ENCODE results near the gene CA9. TPM values are rescaled to one million over a fixed set of nuclear protein-coding genes. Genes with fewer than 3 reads are reported as not detected.
"Not testable (repeated sequence)": the region's sequence is repeated elsewhere in the genome, so short reads cannot be mapped to it uniquely, and the experiment has no call there.

Gene CA9
- total RNA-seq, 1 donor from 2014 or later, result 2.9 TPM

- H3K36me3 Mint-ChIP-seq (ENCODE audit: low read depth), result peaks cover 4% of the 10 kb centered on the region
- TF ChIP-seq, protein P1, sequence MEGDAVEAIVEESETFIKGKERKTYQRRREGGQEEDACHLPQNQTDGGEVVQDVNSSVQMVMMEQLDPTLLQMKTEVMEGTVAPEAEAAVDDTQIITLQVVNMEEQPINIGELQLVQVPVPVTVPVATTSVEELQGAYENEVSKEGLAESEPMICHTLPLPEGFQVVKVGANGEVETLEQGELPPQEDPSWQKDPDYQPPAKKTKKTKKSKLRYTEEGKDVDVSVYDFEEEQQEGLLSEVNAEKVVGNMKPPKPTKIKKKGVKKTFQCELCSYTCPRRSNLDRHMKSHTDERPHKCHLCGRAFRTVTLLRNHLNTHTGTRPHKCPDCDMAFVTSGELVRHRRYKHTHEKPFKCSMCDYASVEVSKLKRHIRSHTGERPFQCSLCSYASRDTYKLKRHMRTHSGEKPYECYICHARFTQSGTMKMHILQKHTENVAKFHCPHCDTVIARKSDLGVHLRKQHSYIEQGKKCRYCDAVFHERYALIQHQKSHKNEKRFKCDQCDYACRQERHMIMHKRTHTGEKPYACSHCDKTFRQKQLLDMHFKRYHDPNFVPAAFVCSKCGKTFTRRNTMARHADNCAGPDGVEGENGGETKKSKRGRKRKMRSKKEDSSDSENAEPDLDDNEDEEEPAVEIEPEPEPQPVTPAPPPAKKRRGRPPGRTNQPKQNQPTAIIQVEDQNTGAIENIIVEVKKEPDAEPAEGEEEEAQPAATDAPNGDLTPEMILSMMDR (IDR thresholded peaks at IDR 0.05), result no peak
- no peak overlapping the region for H3K27ac Mint-ChIP-seq (ENCODE audit: unreplicated experiment)
- H3K9me3 Mint-ChIP-seq (ENCODE audit: low read depth), result no peaks in the 10 kb centered on the region
- H3K4me1 Mint-ChIP-seq (ENCODE audit: low read depth), result no peaks in the 10 kb centered on the region
- no peak for DNase-seq (ENCODE audit: low spot score)
- H3K4me3 Mint-ChIP-seq (ENCODE audit: unreplicated experiment), result no peak overlapping the region
- H3K27me3 Mint-ChIP-seq (ENCODE audit: low read depth), result peaks cover 1% of the 10 kb centered on the region
Observed at GRCh38 chr9:35636135-35636876, 37.4 kb upstream of the CA9 start.

- H3K27ac Mint-ChIP-seq (ENCODE audit: unreplicated experiment); DNase-seq (ENCODE audit: low spot score); H3K36me3 Mint-ChIP-seq (ENCODE audit: low read depth); H3K27me3 Mint-ChIP-seq (ENCODE audit: low read depth); H3K4me1 Mint-ChIP-seq (ENCODE audit: low read depth); H3K9me3 Mint-ChIP-seq (ENCODE audit: low read depth); H3K4me3 Mint-ChIP-seq (ENCODE audit: unreplicated experiment): not testable (repeated sequence)
Observed at GRCh38 chr9:35636877-35637246, 36.9 kb upstream of the CA9 start.

DNA sequence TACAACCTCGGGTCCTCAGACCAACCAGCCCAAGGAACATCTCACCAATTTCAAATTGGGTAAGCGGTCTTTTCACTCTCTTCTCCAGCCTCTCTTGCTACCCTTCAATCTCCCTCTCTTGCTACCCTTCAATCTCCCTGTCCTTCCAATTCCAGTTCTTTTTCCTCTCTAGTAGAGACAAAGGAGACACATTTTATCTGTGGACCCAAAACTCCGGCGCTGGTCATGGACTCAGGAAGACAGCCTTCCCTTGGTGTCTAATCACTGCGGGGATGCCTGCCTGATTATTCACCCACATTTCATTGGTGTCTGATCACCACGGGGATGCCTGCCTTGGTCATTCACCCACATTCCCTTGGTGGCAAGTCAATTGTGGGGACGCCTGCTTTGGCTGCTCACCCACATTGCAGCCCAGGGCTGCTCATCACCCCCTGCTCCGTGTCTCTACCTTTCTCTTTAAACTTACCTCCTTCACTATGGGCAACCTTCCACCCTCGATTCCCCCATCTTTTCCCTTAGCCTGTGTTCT lies 36.2 kb upstream of the CA9 start:
- H3K4me1 Mint-ChIP-seq (ENCODE audit: low read depth); H3K27ac Mint-ChIP-seq (ENCODE audit: unreplicated experiment); H3K9me3 Mint-ChIP-seq (ENCODE audit: low read depth); H3K4me3 Mint-ChIP-seq (ENCODE audit: unreplicated experiment); H3K36me3 Mint-ChIP-seq (ENCODE audit: low read depth); DNase-seq (ENCODE audit: low spot score); H3K27me3 Mint-ChIP-seq (ENCODE audit: low read depth): not testable (repeated sequence)

- not testable (repeated sequence) for H3K27ac Mint-ChIP-seq (ENCODE audit: unreplicated experiment); DNase-seq (ENCODE audit: low spot score); H3K4me1 Mint-ChIP-seq (ENCODE audit: low read depth); H3K36me3 Mint-ChIP-seq (ENCODE audit: low read depth); H3K4me3 Mint-ChIP-seq (ENCODE audit: unreplicated experiment); H3K9me3 Mint-ChIP-seq (ENCODE audit: low read depth); H3K27me3 Mint-ChIP-seq (ENCODE audit: low read depth)
Observed at GRCh38 chr9:35638751-35639150, 35.0 kb upstream of the CA9 start.

GRCh38 chr9:35639225-35639624 lies 34.5 kb upstream of the CA9 start:
- H3K27ac Mint-ChIP-seq (ENCODE audit: unreplicated experiment); H3K9me3 Mint-ChIP-seq (ENCODE audit: low read depth); H3K4me1 Mint-ChIP-seq (ENCODE audit: low read depth); H3K4me3 Mint-ChIP-seq (ENCODE audit: unreplicated experiment); H3K27me3 Mint-ChIP-seq (ENCODE audit: low read depth); DNase-seq (ENCODE audit: low spot score); H3K36me3 Mint-ChIP-seq (ENCODE audit: low read depth): not testable (repeated sequence)

DNA sequence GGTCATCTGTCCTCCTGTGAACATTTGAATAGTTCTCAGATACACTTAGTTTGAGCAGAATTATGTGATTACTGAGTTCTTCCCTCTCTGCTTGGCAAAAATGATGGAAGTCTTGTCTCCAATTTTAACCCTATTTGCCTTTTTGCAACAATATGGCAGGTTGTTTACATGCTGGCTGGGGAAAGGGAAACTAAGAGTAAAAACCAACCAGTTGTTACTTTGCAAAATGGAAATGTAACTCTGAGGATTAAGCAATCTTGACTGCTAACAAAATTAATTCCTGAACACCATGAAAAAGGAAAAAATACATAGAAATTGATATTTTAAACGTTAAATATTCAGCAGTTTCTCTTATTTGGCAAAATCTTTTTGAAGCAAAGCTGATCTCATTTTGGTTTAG lies 34.1 kb upstream of the CA9 start:
- Mint-ChIP-seq H3K36me3 (ENCODE audit: low read depth) (peaks cover 4% of the 10 kb centered on the region), H3K27ac (ENCODE audit: unreplicated experiment) (no peak overlapping the region), H3K27me3 (ENCODE audit: low read depth) (peaks cover 1% of the 10 kb centered on the region), H3K4me1 (ENCODE audit: low read depth) (no peaks in the 10 kb centered on the region), H3K9me3 (ENCODE audit: low read depth) (no peaks in the 10 kb centered on the region), H3K4me3 (ENCODE audit: unreplicated experiment) (no peak overlapping the region)
- no peak for DNase-seq (ENCODE audit: low spot score)
- TF ChIP-seq, protein P1 (IDR thresholded peaks at IDR 0.05), result no peak

GRCh38 chr9:35640431-35640830 lies 33.3 kb upstream of the CA9 start:
- H3K9me3 Mint-ChIP-seq (ENCODE audit: low read depth); H3K36me3 Mint-ChIP-seq (ENCODE audit: low read depth); H3K27ac Mint-ChIP-seq (ENCODE audit: unreplicated experiment); H3K4me1 Mint-ChIP-seq (ENCODE audit: low read depth); DNase-seq (ENCODE audit: low spot score); H3K27me3 Mint-ChIP-seq (ENCODE audit: low read depth); H3K4me3 Mint-ChIP-seq (ENCODE audit: unreplicated experiment): not testable (repeated sequence)

DNA sequence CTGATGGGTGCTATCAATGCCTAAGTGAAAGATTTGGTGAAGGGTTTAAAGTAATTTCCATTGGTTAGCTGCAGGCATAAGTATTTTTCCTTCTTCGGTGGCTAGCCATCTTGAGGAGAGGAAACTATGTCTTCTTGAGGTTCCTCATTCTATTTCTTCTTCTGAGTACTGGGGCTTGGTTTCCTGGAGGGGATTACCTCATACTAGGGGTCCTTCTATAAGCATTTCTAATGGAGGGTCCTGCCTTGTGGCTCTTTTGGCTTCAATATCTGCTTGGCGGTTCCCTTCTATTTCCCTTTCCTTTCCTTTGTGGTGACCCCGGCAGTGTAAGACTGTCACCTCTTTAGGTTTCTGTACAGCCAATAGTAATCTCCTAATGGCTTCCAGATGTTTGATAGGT lies 32.2 kb upstream of the CA9 start:
- not testable (repeated sequence) for H3K9me3 Mint-ChIP-seq (ENCODE audit: low read depth); DNase-seq (ENCODE audit: low spot score); H3K27me3 Mint-ChIP-seq (ENCODE audit: low read depth); H3K27ac Mint-ChIP-seq (ENCODE audit: unreplicated experiment); H3K4me1 Mint-ChIP-seq (ENCODE audit: low read depth); H3K36me3 Mint-ChIP-seq (ENCODE audit: low read depth); H3K4me3 Mint-ChIP-seq (ENCODE audit: unreplicated experiment)
